NT2/D1 (cell line): Measurements from ENCODE around the gene CERKL.

Source experiments
- DNase-seq: peaks from one replicate; pipeline ENCODE4 v3.0.0-alpha.2; 2011; ENCODE audit warnings: low read depth, low spot score
- H3K27me3 ChIP-seq: 2 replicates; pipeline ENCODE4 v1.6.0; 2011; ENCODE audit warnings: mild to moderate bottlenecking; ENCODE audit not compliant: insufficient read length, insufficient read depth
- H3K36me3 ChIP-seq: 2 replicates; pipeline ENCODE4 v1.6.1; 2011; ENCODE audit warnings: mild to moderate bottlenecking, low read length, mixed read lengths; ENCODE audit not compliant: insufficient read depth, insufficient read length
- H3K4me1 ChIP-seq: 2 replicates; pipeline ENCODE4 v1.5.1; 2011; ENCODE audit not compliant: insufficient read depth, insufficient read length
- H3K4me3 ChIP-seq: 2 replicates; pipeline ENCODE4 v1.5.1; 2011; ENCODE audit warnings: low read depth; ENCODE audit not compliant: insufficient read length
- H3K9ac ChIP-seq: 2 replicates; pipeline ENCODE4 v1.6.0; 2011; ENCODE audit warnings: low read depth; ENCODE audit not compliant: insufficient read length
- H3K9me3 ChIP-seq: 2 replicates; pipeline ENCODE4 v1.5.1; 2011; ENCODE audit warnings: mild to moderate bottlenecking, low read length; ENCODE audit not compliant: insufficient read depth
- SUZ12 ChIP-seq: IDR thresholded peaks from 2 replicates; pipeline ENCODE4 v1.6.1; 2011; ENCODE audit not compliant: insufficient read length, insufficient read depth; ENCODE audit errors: extremely low read depth
- YY1 ChIP-seq: IDR thresholded peaks from 2 replicates; pipeline ENCODE4 v1.6.1; 2011; ENCODE audit not compliant: insufficient read length, insufficient read depth
- ZNF274 ChIP-seq: IDR thresholded peaks from 2 replicates; pipeline ENCODE4 v1.6.1; 2011; ENCODE audit warnings: mild to moderate bottlenecking, low read depth, low read length

The CERKL gene

GRCh38 chr2:181680937-181681811 lies 24.3 kb upstream of the CERKL start:
- peaks cover 99% of the 10 kb centered on the region for H3K27me3 ChIP-seq
- H3K9me3 ChIP-seq: no peaks in the 10 kb centered on the region
- no peak for DNase-seq
- peak overlapping the region; percentile 28 for H3K4me3 ChIP-seq
- peaks cover 23% of the 10 kb centered on the region for H3K4me1 ChIP-seq
- no peaks in the 10 kb centered on the region for H3K36me3 ChIP-seq
- TF ChIP-seq SUZ12 (no peak), ZNF274 (no peak), YY1 (no peak)
- no peak overlapping the region for H3K9ac ChIP-seq

- Histone ChIP-seq H3K9ac (no peak within 1 kb of the TSS), H3K27me3 (peaks cover 99% of the 10 kb centered on the region), H3K36me3 (no peaks in the 10 kb centered on the region), H3K9me3 (no peaks in the 10 kb centered on the region), H3K4me1 (peaks cover 23% of the 10 kb centered on the region), H3K4me3 (peak within 1 kb of the TSS; percentile 28)
- DNase-seq: peak; percentile 58
- no peak for TF ChIP-seq ZNF274
- no peak for TF ChIP-seq YY1
- no peak for TF ChIP-seq SUZ12
These were observed 23.4 kb upstream of the CERKL start, which contains the start of gene NEUROD1 for GRCh38 chr2:181680055-181680936. Gene NEUROD1, minus strand, starts transcription at chr2:181680517. Its CDS starts 1,657 bp downstream, at chr2:181678860.

- peaks cover 99% of the 10 kb centered on the region for H3K27me3 ChIP-seq
- no peak overlapping the region for H3K4me3 ChIP-seq
- no peak overlapping the region for H3K9ac ChIP-seq
- H3K9me3 ChIP-seq: no peaks in the 10 kb centered on the region
- no peaks in the 10 kb centered on the region for H3K36me3 ChIP-seq
- TF ChIP-seq ZNF274: no peak
- TF ChIP-seq YY1: no peak
- no peak for TF ChIP-seq SUZ12
- DNase-seq: no peak
- H3K4me1 ChIP-seq: peaks cover 17% of the 10 kb centered on the region
These were observed 22.7 kb upstream of the CERKL start for GRCh38 chr2:181679544-181679979.

- no peak for DNase-seq
- H3K36me3 ChIP-seq: no peaks in the 10 kb centered on the region
- H3K9me3 ChIP-seq: no peaks in the 10 kb centered on the region
- H3K4me3 ChIP-seq: no peak overlapping the region
- peaks cover 16% of the 10 kb centered on the region for H3K4me1 ChIP-seq
- TF ChIP-seq SUZ12 (no peak), ZNF274 (no peak), YY1 (no peak)
- no peak overlapping the region for H3K9ac ChIP-seq
- H3K27me3 ChIP-seq: peaks cover 99% of the 10 kb centered on the region
These were observed 22.1 kb upstream of the CERKL start for GRCh38 chr2:181678861-181679543.

GRCh38 chr2:181677912-181678586 lies 21.1 kb upstream of the CERKL start:
- TF ChIP-seq ZNF274 (no peak), SUZ12 (peak; percentile 96)
- peak; percentile 77 for DNase-seq
- peaks cover 14% of the 10 kb centered on the region for H3K4me1 ChIP-seq
- peaks cover 100% of the 10 kb centered on the region for H3K27me3 ChIP-seq
- no peaks in the 10 kb centered on the region for H3K9me3 ChIP-seq
- H3K36me3 ChIP-seq: no peaks in the 10 kb centered on the region
- H3K4me3 ChIP-seq: no peak overlapping the region
- H3K9ac ChIP-seq: no peak overlapping the region

- Histone ChIP-seq H3K36me3 (no peaks in the 10 kb centered on the region), H3K9me3 (no peaks in the 10 kb centered on the region), H3K27me3 (peaks cover 97% of the 10 kb centered on the region), H3K9ac (no peak overlapping the region), H3K4me3 (no peak overlapping the region), H3K4me1 (no peaks in the 10 kb centered on the region)
- no peak for TF ChIP-seq ZNF274
- no peak for TF ChIP-seq YY1
- TF ChIP-seq SUZ12: no peak
- no peak for DNase-seq
These were observed 18.3 kb upstream of the CERKL start for GRCh38 chr2:181675254-181675653.
